IMR-90 (cell line): ENCODE data around the gene CLCNKA.

ENCODE experiments used
- POLR2A ChIP-seq: IDR thresholded peaks from 2 replicates; pipeline ENCODE4 v1.6.1; 2012; ENCODE audit warnings: mild to moderate bottlenecking, low read depth, low read length
- RCOR1 ChIP-seq: IDR thresholded peaks from 2 replicates; pipeline ENCODE4 v1.6.1; 2012; ENCODE audit warnings: mild to moderate bottlenecking, low read length, improper control_type of control experiment; ENCODE audit not compliant: insufficient replicate concordance
- TF ChIP-seq, protein P1 (sequence below): conservative IDR thresholded peaks from 2 replicates; pipeline ENCODE4 v1.5.1; 2012; ENCODE audit warnings: mild to moderate bottlenecking, low read depth, low read length, improper control_type of control experiment

DNA sequence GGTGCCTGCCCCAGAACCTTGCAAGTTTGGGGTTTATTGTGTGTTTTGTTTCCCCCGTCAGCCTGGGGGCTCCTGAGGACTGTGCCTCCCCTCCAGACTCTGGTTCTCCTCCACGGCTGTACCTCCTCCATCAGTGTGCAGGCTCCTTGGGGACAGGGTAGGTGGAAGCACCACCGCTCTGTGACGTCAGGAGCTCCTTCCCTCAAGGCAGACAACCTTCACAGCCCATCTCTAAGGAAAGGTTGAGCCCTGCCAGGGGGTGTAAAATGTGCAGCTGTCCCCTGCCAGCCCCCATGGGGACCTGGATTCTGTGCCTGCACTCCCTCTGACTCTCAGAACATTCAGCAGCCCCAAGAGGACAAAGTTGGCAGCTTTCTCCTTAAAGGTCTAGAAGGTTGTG, 3.5 kb upstream of the CLCNKA start:
- no peak for TF ChIP-seq POLR2A
- TF ChIP-seq, protein P1, sequence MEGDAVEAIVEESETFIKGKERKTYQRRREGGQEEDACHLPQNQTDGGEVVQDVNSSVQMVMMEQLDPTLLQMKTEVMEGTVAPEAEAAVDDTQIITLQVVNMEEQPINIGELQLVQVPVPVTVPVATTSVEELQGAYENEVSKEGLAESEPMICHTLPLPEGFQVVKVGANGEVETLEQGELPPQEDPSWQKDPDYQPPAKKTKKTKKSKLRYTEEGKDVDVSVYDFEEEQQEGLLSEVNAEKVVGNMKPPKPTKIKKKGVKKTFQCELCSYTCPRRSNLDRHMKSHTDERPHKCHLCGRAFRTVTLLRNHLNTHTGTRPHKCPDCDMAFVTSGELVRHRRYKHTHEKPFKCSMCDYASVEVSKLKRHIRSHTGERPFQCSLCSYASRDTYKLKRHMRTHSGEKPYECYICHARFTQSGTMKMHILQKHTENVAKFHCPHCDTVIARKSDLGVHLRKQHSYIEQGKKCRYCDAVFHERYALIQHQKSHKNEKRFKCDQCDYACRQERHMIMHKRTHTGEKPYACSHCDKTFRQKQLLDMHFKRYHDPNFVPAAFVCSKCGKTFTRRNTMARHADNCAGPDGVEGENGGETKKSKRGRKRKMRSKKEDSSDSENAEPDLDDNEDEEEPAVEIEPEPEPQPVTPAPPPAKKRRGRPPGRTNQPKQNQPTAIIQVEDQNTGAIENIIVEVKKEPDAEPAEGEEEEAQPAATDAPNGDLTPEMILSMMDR, result no peak
- no peak for TF ChIP-seq RCOR1
